HG03575 (cell line): ENCODE data around the gene TEX52.

ENCODE experiments used
- ATAC-seq: cut with Tn5 transposase; IDR thresholded peaks from one replicate; pipeline ENCODE4 v1.9.1; 2021; ENCODE audit not compliant: unreplicated experiment, insufficient number of reproducible peaks, low FRiP score; ENCODE audit errors: extremely low read depth

The TEX52 gene

DNA sequence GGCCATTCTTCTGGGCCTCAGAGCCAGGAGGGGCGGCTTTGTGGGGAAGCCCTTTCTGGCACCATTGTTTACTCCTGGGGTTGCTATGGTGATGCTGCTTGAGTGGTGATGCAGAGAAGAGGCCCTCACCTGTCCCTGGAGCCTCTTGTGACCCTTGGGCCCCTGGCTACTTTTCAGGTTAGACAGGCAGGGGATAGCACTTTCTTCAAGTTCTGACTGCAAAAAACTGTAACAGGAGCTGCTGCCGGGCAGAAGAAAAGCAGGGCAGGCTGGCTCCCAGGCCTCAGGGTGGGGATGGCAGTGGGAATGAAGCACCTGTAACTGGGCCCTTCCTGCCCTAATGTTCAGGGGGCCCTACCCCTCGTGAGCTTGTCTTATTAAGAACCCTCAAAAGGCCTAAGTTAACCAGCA lies at the start of gene TEX52:
TSS of gene TEX52 (minus strand) at position 19 of the 411 bp plus-strand sequence. CDS start at position 6, 13 bp downstream.
- ATAC-seq, result no peak

DNA sequence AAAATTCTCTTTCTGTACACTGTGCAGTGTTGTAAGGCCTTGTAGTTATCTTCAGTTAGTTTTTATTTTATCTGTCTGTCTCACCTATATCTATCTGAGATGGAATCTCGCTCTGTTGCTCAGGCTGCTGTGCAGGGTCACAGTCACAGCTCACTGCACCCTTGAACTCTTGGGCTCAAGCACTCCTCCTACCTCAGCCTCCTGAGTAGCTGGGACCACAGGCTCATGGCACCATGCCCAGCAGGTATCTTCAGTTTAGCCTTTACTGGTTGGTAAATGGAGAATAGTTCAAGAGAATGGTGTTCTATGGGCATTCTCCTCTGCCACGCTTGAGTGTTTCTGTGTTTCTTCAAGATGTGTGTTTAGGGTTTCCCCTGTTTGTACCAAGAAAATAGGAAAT lies 47.4 kb upstream of the TEX52 start:
- no peak for ATAC-seq

DNA sequence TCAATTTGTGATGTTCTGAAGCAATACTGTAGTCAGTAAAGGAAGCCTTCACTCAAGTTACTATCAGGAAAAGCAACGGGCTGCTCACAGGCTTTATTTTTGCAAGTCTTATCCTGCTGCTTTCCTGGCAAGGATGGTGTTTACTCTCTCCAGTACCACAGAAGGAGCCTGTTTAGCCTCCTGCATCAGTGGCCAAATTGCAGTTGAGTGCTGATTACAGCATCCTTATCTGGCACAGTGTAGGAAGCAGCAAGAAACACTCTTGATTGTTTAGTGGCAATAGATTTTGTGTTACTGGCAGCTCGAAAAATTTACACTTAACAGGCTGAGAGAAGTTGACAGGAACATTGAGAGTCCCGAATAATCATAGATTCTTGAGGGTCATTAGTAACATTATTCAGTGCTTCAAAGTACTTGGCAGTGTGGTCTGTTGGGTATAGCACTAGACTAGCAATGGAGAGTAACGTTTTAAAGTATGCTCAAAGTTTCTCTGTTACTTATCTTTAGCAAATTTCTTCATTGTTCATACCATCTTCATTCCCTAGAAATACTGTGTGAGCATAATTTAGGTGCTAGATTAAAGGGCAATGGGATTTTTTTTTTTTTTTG lies 45.5 kb upstream of the TEX52 start:
- ATAC-seq, result no peak

DNA sequence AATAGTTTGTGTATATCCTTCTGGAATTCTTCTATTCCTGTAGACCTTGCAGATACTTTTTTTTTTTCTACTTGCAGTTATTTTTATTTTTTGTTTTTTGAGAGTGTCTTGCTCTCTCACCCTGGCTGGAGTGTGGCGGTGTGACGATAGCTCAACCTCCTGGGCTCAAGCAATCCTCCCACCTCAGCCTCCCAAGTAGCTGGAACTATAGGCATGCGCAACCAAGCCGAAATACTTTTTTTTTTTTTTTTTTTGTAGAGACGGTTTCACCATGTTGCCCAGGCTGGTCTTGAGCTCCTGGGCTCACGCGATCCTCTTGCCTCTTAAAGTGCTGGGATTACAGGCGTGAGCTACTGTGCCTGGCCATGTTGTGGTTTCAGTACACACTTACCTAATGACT lies 43.8 kb upstream of the TEX52 start:
- ATAC-seq, result no peak

DNA sequence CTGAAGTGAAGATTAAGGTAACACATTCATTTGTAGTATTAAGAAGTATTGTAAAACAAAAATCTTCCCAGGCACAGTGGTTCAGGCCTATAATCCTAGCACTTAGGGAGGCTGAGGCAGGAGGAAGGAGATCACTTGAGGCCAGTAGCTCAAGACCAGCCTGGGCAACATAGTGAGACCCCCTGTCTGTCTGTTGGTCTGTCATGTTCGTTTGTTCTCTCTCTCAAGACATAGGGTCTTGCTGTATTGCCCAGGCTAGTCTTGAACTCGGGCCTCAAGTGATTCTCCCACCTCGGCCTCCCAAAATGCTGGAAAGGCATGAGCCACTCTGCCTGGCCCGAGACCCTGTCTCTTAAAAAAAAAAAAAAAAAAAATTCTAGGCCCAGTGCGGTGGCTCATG lies 40.6 kb upstream of the TEX52 start:
- no peak for ATAC-seq

DNA sequence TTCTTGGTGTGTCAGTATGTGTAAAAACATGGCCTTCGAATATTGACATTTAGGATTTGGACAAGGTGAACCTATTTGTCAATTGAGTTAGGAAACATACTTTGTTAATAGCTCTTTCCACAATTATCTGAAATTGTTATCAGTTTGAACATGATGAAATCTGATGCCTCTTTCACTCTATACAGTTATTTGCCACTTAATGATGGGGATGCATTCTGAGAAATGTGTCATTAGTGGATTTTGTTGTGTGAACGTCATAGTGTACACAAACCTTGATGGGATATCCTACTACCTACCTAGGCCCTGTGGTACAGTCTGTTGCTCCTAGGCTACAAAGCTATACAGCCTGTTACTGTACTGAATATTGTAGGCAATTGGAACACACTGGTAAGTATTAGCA lies 38.7 kb upstream of the TEX52 start:
- ATAC-seq, result no peak

DNA sequence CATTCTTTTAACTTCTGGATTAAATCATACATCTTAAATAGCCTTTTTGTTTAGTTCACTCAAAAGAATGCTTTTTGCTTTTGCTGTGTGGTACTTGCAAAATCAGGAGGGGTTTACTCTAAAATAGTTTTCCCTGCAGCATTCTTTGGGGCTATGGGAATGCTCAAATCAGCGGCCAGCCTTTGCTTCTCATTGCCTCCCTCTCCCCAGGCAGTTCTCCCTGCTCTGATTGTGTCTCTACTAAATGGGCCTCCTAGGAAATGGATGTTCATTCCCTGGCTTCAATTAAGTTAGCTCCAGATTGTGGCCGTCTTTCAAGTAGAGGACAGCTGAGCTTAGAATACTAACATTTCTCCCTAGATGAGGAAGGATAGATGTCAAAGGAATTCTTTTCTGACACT lies 38.2 kb upstream of the TEX52 start:
- ATAC-seq, result no peak

DNA sequence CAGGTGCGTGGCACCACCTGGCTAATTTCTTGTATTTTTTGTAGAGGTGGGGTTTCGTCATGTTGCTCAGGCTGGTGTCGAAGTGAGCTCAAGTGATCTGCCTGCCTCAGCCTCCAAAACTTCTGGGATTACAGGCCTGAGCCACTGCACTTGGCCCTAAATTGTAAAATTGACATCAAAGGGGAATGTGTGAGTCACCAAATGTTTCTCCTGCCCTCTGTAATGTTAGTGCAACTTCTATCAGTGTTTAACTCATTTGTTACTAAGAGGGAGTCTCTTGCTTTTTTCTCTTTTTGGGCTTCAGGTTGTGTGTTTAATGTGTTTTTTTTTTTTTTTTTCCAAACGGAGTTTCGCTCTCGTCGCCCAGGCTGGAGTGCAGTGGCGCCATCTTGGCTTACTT lies 36.2 kb upstream of the TEX52 start:
- ATAC-seq, result no peak

DNA sequence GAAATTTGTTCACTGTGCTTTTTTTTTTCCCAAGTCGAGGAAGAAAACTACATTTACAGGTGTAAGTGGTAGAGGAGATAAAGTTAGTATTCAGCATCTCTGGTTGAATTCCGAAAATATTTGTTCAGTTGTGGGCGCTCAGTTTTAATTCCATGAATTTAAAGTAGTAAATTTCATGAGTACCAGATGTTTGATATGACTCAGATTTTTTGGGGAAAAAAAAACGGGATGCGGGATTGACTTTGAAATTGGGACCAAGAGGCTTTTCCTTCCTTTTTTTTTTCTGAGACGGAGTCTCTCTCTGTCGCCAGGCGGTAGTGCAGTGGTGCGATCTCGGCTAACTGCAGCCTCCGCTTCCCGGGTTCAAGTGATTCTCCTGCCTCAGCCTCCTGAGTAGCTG lies 35.4 kb upstream of the TEX52 start:
- ATAC-seq, result no peak

DNA sequence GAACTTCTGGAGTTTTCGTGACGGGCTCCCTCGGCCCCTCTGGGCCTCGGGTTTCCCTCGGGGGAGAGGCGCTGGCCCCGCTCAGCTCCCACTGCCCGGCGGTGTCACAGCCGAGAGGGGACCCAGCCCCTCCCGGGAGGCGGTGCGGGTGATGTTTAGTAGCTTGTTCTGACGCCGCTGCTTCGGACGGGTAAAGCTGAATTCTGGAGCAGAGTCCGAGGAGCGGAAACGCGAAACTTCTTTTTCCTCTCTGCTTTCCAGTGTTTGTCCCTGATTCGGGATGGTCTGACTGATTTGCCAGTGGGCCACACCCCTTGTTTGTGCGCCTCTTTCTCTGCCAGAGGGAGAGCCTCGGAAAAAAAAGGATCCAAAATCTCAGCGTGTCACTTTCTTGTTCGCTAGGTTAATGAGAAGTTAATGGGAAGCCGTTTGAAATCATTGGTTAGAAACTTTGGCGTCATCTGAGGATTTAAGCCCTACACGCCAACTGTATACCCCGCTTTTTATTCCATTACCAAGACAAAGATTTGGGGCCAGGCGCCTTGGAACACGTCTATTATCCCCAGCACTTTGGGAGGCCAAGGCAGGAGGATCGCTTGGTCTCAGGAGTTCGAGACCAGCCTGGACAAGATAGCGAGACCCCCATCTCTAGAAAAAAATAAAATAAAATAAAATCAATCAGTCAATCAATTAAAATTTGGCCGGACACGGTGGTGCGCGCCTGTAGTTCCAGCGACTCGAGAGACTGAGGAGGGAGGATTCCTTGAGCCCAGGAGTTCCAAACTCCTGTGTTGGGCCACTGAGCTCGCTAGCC lies 34.6 kb upstream of the TEX52 start:
- no peak for ATAC-seq

DNA sequence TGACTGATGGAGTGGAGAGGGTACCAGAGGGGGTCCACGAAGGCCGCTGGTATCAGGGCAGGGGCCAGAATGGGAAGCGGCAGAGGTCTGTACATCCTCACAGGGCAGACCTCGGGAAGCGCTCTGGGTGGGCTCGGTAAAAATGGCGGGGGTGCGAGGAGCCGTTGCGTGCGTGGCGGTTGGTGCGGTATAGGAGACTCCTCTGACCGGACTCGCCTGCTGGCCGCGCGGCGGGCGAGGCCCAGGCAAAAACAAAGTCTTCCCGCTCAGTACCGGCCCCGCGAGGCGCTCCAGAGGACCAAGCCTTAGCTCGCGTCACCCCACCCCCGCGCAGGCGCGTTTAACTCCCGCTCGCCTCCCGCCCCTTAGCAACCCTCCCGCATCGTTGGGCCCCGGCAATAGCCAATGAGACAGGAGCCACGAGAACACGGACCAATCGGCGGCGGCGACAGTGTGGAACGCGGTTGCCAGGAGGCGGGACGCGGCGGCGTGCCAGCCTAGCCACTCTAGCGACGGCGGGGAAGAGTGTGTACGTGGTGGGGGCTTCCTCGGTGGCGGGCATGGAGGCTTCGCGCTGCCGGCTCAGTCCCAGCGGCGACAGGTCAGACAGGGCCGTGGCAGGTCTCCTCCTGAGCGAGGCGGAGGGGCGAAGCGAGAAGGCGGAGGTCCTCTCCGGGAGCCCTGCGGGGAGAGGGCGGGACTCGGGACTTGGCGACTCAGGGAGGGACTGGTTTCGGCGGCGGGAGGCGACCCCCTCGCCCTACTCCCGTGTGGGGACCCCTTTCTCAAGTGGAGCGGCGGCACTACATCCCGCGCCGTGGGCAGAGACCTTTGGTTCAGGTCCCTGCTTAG lies 33.8 kb upstream of the TEX52 start, which contains the start of gene TULP3:
TSS of gene TULP3 (plus strand) at position 504 of the 852 bp plus-strand sequence. CDS start at position 561, 57 bp downstream.
- ATAC-seq, result peak; percentile 58

DNA sequence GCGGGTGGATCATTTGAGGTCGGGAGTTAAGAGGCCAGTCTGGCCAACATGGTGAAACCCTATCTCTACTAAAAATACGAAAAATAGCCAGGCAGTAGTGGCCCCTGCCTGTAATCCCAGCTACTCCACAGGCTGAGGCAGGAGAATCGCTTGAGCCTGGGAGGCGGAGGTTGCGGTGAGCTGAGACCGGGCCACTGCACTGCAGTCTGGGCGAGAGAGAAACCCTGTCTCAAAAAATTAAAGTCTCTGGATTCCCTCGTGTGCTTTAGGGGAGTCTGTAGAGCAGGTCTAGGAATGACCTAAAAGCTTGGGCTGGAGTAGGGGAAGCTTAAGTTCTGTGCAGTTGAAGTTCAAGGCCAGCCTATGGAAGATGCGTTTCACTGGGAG lies 33.2 kb upstream of the TEX52 start:
- no peak for ATAC-seq

DNA sequence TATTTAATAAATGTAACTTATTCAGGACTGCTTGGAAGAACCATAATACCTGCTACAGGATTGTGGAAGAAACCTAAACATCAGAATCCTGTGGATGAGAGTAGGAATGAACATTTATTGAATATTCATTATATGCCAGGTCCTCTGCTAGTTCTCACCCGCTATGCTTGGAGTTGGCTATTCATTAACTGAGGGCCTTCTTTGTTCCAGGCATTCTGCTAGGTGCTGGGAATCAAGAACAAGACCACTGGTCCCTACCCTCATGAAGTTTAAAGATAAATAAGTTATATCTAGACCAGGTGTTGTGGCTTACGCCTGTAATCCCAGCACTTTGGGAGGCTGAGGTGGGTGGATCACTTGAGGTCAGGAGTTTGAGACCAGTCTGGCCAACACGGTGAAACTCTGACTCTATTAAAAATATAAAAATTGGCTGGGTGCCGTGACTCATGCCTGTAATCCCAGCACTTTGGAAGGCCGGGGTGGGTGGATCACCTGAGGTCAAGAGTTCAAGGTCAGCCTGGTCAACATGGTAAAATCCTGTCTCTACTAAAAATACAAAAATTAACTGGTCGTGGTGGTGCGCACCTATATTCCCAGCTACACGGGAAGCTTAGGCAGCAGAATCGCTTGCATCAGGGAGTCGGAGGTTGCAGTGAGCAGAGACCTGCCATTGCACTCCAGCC lies 30.1 kb upstream of the TEX52 start:
- ATAC-seq, result no peak

DNA sequence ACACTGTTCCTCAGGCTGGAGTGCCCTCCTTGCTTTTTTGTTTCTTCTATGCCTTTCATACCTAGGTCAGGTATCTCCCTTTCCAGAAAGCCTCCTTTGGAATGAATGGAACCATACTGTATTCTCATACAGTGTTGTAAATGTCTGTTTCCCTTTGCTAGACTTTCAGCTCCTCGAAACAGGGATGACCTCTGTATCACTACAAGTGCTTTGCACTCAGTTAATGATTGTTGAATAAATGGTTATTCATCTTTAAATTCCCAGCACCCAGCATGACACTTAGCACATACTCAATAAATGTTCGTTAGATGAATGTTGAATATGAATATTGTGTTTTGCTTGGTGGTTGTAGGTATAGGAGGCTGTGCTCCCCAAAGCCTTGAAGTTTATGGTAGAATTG lies 28.0 kb upstream of the TEX52 start:
- no peak for ATAC-seq

DNA sequence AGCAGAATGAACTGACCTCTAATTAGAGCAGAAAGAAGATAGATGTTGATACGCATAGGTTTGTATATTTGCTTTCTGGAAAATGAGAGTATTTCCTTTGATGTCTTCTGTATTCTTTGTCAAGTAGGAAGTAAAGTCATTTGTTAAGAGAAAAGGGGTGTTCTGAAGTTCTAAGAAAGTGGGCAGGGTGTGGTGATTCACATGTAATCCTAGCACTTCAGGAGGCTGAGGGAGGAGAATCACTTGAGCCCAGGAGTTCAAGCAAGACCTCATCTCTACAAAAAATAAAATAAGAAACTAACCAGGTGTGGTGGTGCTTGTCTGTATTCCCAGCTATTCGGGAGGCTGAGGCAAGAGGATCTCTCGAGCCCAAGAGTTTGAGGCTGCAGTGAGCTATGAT lies 23.0 kb upstream of the TEX52 start:
- ATAC-seq, result no peak

DNA sequence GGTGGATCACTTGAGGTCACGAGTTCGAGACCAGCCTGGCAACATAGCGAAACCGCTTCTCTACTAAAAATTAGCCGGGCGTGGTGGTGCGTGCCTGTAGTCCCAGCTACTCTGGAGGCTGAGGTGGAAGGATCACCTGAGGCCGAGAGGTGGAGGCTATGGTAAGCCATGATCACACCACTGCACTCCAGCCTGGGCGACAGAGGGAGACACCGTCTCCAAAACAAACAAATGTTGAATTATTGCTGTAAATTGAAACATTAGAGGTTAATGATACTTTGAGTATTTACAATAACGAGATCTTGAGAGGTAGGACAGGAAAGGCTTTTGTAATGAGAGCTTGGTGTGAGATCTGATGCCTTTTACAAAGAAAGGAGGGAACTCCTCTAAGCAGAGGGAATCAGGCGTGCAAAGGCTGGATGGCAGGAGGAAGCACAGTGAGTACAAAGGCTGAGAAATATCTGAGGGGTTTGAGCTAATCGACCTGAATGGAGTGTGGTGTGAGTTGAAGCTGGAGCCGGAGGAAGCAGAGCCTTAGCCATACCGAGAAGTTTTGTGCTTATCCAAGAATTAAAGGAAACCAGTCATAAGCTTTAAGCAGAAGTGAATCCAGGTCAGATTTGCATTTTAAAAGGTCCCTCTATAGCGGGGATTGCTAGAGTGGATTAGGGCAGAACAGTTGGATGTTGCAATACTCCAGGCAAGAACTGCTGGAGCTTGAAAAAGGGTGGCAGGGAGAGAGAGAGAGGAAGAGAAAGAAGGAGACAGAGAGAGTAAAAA lies 21.3 kb upstream of the TEX52 start:
- no peak for ATAC-seq

DNA sequence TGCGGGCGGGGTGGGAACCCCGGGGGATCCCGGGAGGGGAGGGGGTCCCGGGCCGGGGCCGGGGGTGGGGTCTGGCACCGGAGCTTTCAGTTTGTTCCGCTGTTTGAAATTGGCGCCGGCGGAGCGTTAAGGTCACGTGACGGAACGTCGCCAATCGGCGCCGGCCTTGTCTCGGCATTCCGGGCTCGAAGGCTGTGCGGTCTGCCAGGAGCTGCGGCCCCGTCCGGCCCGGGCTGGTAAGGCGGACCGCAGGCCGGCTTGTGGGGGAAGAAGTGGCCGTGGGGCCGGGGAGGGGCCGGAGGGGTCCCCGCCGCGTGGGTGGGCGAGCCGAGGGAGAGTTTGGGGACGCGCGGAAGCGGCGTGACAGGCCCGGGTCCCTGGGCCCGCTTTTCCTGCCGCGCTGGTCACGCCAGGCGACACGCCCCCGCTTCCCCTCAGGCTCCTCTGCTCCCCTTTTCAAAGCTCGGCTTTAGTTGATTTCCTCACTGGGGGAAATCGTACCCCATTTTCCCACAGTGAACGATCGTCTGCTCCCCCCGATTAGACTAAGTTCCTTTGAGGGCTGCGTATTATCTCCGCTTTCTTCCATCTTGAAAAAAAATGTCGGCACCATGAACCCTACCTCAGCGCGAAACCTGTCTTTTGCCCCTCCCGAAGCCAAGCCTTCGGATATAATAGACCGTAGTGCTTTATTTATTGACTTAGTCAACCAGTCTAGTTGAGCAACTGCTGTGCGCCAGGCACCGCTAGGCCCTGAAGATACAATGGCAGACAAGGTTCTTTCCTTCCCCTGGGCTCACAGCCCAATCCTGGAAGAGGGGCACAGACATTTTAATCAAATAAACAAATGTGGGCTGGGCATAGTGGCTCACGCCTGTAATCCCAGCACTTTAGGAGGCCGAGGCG lies 20.5 kb upstream of the TEX52 start, which contains the start of the genes FOXM1 and RHNO1:
TSS of gene FOXM1 (minus strand) at position 128 of the 906 bp plus-strand sequence. CDS start 2,696 bp downstream, outside the sequence.
TSS of gene RHNO1 (plus strand) at position 177 of the 906 bp plus-strand sequence. CDS start 8,144 bp downstream, outside the sequence.
- ATAC-seq, result no peak
